DND-41 (cell line): ENCODE data around the gene ADARB2.

Experiments
- EZH2 ChIP-seq: IDR thresholded peaks from 3 replicates; pipeline ENCODE4 v1.6.1; 2012; ENCODE audit warnings: borderline replicate concordance, low read depth, mild to moderate bottlenecking, moderate library complexity, low read length, inconsistent platforms; ENCODE audit not compliant: severe bottlenecking
- TF ChIP-seq, protein P1 (sequence below): IDR thresholded peaks from 2 replicates; pipeline ENCODE4 v1.5.1; 2012; ENCODE audit warnings: borderline replicate concordance, low read length, moderate library complexity, mild to moderate bottlenecking; ENCODE audit not compliant: poor library complexity, severe bottlenecking; ENCODE audit errors: extremely low read depth

DNA sequence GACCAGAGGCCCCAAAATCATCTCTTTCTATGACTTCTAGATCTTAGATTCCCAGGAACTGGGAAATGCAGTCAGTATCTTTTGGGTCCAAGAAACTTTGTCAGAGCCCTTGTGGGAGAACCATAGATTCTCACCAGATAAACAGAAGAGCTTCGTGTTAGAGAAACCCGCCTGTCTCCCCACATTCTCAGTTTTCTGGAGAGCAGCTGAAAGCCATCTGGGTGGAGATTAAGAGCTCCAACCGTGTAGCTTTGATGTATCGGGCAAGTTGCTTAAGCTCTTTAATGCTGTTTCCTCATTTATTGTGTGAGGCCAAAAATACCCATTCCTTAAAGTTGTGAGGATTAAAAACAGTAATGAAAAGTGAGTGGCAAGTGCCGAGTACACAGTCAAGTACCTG lies 573.5 kb downstream of the ADARB2 start:
- TF ChIP-seq, protein P1, sequence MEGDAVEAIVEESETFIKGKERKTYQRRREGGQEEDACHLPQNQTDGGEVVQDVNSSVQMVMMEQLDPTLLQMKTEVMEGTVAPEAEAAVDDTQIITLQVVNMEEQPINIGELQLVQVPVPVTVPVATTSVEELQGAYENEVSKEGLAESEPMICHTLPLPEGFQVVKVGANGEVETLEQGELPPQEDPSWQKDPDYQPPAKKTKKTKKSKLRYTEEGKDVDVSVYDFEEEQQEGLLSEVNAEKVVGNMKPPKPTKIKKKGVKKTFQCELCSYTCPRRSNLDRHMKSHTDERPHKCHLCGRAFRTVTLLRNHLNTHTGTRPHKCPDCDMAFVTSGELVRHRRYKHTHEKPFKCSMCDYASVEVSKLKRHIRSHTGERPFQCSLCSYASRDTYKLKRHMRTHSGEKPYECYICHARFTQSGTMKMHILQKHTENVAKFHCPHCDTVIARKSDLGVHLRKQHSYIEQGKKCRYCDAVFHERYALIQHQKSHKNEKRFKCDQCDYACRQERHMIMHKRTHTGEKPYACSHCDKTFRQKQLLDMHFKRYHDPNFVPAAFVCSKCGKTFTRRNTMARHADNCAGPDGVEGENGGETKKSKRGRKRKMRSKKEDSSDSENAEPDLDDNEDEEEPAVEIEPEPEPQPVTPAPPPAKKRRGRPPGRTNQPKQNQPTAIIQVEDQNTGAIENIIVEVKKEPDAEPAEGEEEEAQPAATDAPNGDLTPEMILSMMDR: no peak
- TF ChIP-seq EZH2: no peak
